ENCODE data around the gene STXBP4. TPM values are rescaled to one million over a fixed set of nuclear protein-coding genes. Genes with fewer than 3 reads are reported as not detected.

Gene STXBP4
- total and polyA plus RNA-seq, 2 experiments from 2014 or later, result 25.0 to 52.1 TPM

DNA sequence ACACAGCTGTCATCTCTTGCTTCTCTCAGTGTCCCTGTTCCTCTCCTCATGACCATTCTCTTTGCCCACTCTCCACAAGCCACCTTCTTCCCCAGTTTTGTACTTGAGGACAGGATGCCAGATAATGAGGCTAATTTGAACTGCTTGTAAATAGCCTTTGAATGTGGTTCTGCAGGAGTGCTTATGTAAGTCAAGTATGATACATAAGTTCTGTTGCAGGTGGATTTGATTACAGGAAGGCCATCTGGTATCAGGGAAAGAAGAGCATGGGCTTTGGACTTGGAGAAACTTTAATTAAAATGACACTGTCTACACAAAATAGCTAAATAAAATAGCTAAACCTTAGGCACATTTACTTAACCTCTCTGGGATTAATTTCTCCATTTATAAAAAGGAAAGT is 176.0 kb downstream of the STXBP4 start (continued):
- TF ChIP-seq, protein P1, sequence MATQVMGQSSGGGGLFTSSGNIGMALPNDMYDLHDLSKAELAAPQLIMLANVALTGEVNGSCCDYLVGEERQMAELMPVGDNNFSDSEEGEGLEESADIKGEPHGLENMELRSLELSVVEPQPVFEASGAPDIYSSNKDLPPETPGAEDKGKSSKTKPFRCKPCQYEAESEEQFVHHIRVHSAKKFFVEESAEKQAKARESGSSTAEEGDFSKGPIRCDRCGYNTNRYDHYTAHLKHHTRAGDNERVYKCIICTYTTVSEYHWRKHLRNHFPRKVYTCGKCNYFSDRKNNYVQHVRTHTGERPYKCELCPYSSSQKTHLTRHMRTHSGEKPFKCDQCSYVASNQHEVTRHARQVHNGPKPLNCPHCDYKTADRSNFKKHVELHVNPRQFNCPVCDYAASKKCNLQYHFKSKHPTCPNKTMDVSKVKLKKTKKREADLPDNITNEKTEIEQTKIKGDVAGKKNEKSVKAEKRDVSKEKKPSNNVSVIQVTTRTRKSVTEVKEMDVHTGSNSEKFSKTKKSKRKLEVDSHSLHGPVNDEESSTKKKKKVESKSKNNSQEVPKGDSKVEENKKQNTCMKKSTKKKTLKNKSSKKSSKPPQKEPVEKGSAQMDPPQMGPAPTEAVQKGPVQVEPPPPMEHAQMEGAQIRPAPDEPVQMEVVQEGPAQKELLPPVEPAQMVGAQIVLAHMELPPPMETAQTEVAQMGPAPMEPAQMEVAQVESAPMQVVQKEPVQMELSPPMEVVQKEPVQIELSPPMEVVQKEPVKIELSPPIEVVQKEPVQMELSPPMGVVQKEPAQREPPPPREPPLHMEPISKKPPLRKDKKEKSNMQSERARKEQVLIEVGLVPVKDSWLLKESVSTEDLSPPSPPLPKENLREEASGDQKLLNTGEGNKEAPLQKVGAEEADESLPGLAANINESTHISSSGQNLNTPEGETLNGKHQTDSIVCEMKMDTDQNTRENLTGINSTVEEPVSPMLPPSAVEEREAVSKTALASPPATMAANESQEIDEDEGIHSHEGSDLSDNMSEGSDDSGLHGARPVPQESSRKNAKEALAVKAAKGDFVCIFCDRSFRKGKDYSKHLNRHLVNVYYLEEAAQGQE (IDR thresholded peaks at IDR 0.05; ENCODE audit: unreplicated experiment), result no peak

DNA sequence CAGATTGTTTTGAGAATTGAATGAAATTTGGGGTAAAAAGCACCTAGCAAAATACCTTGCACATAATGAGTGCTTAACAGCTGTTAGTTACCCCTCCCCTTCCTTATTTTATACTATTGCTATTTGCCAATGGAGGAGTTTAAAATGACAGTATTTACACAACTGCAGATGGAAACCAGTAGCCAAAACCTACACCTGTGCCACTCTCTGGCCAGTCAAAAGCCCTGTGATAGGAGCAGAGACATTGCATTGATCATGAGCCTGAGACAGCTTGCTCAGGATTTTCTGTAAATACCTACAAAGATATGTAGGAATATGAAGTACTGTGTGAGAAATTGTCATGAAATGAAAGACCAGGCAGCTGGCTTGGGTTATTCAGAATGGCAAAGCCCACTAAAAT is 180.9 kb downstream of the STXBP4 start:
- Mint-ChIP-seq H3K27ac (no peak overlapping the region), H3K9me3 (no peaks in the 10 kb centered on the region), H3K4me3 (no peak overlapping the region), H3K4me1 (no peaks in the 10 kb centered on the region), H3K27me3 (ENCODE audit: insufficient read depth, low read depth, poor library complexity) (peaks cover 3% of the 10 kb centered on the region), H3K36me3 (ENCODE audit: low read depth) (no peaks in the 10 kb centered on the region)
- no peak overlapping the region for H3K4me3 ChIP-seq
- DNase-seq (ENCODE audit: low spot score) (no peak), ATAC-seq (no peak)
- no peak overlapping the region for H3K4me2 ChIP-seq
- no peaks in the 10 kb centered on the region for H4K20me1 ChIP-seq (replicated peaks; ENCODE audit: insufficient read depth)
- no peaks in the 10 kb centered on the region for H3K4me1 ChIP-seq (ENCODE audit: insufficient read depth)
- no peaks in the 10 kb centered on the region for H3F3A ChIP-seq (replicated peaks; ENCODE audit: low read depth)
- no peak overlapping the region for H3K27ac ChIP-seq (ENCODE audit: low read depth)
- H2AFZ ChIP-seq, result no peak overlapping the region
- H3K79me2 ChIP-seq (replicated peaks; ENCODE audit: insufficient read depth), result no peaks in the 10 kb centered on the region
- no peaks in the 10 kb centered on the region for H3K36me3 ChIP-seq (ENCODE audit: insufficient read depth)
- H3K27me3 ChIP-seq (ENCODE audit: insufficient read depth), result no peaks in the 10 kb centered on the region
- TF ChIP-seq, protein P2, sequence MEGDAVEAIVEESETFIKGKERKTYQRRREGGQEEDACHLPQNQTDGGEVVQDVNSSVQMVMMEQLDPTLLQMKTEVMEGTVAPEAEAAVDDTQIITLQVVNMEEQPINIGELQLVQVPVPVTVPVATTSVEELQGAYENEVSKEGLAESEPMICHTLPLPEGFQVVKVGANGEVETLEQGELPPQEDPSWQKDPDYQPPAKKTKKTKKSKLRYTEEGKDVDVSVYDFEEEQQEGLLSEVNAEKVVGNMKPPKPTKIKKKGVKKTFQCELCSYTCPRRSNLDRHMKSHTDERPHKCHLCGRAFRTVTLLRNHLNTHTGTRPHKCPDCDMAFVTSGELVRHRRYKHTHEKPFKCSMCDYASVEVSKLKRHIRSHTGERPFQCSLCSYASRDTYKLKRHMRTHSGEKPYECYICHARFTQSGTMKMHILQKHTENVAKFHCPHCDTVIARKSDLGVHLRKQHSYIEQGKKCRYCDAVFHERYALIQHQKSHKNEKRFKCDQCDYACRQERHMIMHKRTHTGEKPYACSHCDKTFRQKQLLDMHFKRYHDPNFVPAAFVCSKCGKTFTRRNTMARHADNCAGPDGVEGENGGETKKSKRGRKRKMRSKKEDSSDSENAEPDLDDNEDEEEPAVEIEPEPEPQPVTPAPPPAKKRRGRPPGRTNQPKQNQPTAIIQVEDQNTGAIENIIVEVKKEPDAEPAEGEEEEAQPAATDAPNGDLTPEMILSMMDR (conservative IDR thresholded peaks at IDR 0.05; ENCODE audit: low read depth in 2 of 2), result no peak
- no peaks in the 10 kb centered on the region for H3K9me2 ChIP-seq (ENCODE audit: insufficient read depth)

DNA sequence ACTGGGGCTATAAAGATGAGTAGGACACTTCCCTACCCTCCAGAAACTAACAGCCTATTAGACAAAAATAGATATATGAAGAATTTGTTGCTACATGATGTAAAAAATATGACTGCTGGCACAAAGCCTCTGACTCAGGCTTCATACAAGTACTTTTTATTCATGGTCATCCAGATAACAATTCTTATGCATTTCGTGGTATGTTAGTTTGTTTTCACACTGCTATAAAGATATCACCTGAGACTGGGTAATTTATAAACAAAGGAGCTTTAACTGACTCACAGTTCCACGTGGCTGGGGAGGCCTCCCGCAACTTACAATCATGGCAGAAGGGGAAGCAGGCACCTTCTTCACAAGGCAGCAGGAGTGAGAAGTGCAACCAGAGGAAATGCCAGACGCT is 183.7 kb downstream of the STXBP4 start:
- no peak for ATAC-seq
- H3F3A ChIP-seq (replicated peaks; ENCODE audit: low read depth), result no peaks in the 10 kb centered on the region
- no peaks in the 10 kb centered on the region for H3K4me1 ChIP-seq (ENCODE audit: insufficient read depth)
- no peak overlapping the region for H2AFZ ChIP-seq
- Mint-ChIP-seq H3K4me1 (no peaks in the 10 kb centered on the region), H3K9me3 (no peaks in the 10 kb centered on the region), H3K27ac (peak overlapping the region; percentile 59; the same call in 1 of the 2 replicates), H3K27me3 (ENCODE audit: insufficient read depth, low read depth, poor library complexity) (peaks cover 3% of the 10 kb centered on the region), H3K36me3 (ENCODE audit: low read depth) (no peaks in the 10 kb centered on the region), H3K4me3 (no peak overlapping the region)
- H3K4me3 ChIP-seq, result no peak overlapping the region
- H4K20me1 ChIP-seq (replicated peaks; ENCODE audit: insufficient read depth), result no peaks in the 10 kb centered on the region
- no peaks in the 10 kb centered on the region for H3K27me3 ChIP-seq (ENCODE audit: insufficient read depth)
- H3K79me2 ChIP-seq (replicated peaks; ENCODE audit: insufficient read depth), result no peaks in the 10 kb centered on the region
- no peak for DNase-seq (ENCODE audit: low spot score)
- H3K27ac ChIP-seq (ENCODE audit: low read depth), result no peak overlapping the region
- no peaks in the 10 kb centered on the region for H3K9me2 ChIP-seq (ENCODE audit: insufficient read depth)
- no peak overlapping the region for H3K4me2 ChIP-seq
- no peaks in the 10 kb centered on the region for H3K36me3 ChIP-seq (ENCODE audit: insufficient read depth)
- TF ChIP-seq NANOG (IDR thresholded peaks at IDR 0.05; ENCODE audit: borderline replicate concordance), result no peak
- no peak for TF ChIP-seq ZNF331 (CRISPR knock-in tag; IDR thresholded peaks at IDR 0.05; ENCODE audit: low read depth)
- TF ChIP-seq STAT1 (IDR thresholded peaks at IDR 0.05; ENCODE audit: unreplicated experiment), result no peak
- TF ChIP-seq, protein P1 (IDR thresholded peaks at IDR 0.05; ENCODE audit: unreplicated experiment), result no peak
- TF ChIP-seq, protein P2 (conservative IDR thresholded peaks at IDR 0.05; ENCODE audit: low read depth in 2 of 2), result no peak
